ENCODE data around the gene FHOD3.

Gene FHOD3

GRCh38 chr18:36590621-36591580 is 293.4 kb downstream of the FHOD3 start:
- no peak for DNase-seq (ENCODE audit: low read depth, low spot score)

GRCh38 chr18:36592282-36592681 is 294.8 kb downstream of the FHOD3 start:
- DNase-seq (ENCODE audit: low read depth, low spot score), result no peak

- DNase-seq (ENCODE audit: low read depth, low spot score), result no peak
These were observed 295.5 kb downstream of the FHOD3 start for GRCh38 chr18:36593001-36593400.

DNA sequence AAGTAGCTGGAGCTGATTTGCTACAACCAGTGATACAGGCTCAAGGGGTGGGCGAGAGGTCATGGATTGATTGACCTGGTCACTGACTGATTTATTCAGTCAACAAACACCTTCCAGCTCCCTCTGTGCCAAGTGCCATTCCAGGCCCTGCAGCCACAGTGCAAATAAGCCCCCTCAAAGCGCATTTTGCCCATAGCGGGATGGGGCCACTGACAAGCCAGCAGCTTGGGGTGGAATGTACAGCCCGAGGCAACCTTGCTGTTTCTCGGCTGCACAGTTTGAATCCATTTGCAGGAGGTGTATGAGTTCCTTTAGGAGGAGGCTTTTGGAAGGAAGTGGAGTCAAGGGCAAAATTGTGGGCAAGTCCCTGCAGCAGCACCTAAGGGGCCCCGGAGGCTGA is 296.1 kb downstream of the FHOD3 start:
- no peak for DNase-seq (ENCODE audit: low read depth, low spot score)

GRCh38 chr18:36594621-36595020 is 297.1 kb downstream of the FHOD3 start:
- no peak for DNase-seq (ENCODE audit: low read depth, low spot score)

DNA sequence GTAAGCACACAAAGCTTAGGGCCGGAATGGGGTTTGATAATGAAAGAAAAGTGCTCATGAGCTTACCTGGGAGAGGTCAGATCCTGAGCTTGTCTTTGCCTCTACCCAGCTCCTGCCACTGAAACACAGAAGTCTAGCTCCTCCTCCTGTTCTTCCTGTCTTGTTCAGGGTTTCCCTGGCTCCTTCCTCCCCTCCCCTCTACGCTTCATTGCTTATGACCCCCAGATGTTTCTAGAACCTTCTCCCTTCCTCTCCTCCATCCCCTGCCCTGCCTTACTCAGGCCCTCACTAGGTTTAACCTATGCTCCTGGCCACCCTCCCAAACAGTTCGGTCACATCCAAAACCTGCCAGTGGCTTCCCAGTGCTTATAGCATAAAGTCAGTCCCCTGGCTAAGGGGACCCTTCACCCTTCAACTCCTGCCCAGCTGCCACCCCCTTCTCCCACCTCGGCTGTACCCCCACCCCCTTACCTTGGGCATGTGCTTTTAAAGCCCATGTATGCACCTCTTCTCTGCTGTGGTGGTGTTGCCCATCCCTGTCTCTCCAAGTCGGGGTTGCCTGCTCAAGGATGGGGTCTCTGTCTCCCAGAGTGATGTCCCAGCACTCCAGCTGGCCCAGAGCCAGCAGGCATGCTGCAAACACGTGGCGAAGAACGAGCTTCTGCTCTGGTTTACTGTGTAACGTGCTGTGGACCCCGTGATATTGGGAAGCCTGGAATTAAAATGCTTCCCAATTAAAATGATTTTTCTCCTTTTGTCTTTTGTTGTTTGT is 297.7 kb downstream of the FHOD3 start:
- DNase-seq (ENCODE audit: low read depth, low spot score), result no peak

DNA sequence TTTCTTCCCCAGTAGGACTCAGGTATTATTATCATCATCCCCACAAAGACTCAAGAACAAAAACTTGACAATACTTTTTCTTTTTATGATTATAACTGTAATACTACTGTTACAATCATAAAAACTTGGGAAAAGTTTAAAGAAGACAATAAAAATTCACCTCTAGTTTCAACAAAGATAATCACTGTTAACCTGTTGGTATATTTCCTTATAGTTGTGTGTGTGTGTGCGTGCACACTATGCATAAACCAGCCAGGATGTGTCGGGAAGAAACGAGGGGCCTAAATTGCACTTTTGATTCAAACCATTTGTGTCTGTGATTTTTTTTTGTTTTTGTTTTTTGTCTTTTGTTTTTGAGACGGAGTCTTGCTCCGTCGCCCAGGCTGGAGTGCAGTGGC is 298.3 kb downstream of the FHOD3 start:
- DNase-seq (ENCODE audit: low read depth, low spot score), result no peak

DNA sequence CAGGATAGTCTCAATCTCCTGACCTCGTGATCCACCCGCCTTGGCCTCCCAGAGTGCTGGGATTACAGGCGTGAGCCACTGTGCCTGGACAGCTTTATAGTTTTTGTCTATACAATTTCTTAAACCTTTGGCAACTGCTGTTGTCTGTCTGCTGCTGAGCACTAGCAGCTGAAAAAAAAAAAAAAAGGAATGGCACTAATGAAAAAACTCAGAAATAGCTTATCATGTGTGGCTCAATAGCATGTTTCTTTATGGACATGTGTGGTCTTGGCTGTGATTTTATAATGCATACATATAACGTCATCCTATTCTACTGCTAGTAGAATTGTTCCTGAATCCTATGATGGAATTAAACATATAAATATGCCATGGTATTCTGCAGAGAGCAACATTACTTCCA is 300.1 kb downstream of the FHOD3 start:
- no peak for DNase-seq (ENCODE audit: low read depth, low spot score)

DNA sequence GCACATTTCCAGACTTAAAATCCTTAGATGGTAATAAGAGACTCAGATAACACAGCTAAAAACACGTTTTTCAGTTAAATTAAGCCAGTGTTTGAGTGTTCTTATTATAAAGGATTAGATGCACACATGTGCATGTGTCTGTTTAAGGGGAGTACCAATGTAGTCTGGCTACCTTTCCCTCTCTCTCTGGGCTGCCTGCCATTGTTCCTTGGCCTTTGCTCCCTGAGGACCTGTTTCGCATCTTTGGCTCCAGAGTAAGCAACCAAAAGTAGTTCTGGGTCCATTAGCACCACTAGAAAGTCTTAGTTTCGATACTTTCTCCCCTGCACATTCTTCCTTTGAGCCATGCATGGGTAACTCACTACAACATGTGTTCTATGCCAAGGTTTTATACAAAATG is 303.0 kb downstream of the FHOD3 start:
- no peak for DNase-seq (ENCODE audit: low read depth, low spot score)

DNA sequence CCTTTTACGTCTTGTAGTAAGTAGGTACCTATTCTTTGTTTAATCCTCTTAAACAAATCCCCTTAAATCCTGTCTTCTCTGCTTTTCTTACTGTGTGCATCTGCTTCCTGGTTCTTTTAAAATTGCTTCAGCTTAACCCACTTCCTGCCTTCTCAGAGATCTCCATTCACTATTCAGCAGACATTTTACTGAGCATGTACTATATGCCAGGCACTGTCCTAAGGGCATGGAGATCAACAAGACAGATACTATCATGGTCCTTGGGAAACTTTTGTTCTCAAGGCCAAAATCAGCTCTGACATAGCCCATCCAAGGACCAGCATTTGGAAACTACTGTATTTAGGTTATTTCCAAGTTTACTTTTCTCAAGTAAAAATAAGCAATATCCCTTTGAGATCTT is 303.8 kb downstream of the FHOD3 start:
- DNase-seq (ENCODE audit: low read depth, low spot score), result no peak

DNA sequence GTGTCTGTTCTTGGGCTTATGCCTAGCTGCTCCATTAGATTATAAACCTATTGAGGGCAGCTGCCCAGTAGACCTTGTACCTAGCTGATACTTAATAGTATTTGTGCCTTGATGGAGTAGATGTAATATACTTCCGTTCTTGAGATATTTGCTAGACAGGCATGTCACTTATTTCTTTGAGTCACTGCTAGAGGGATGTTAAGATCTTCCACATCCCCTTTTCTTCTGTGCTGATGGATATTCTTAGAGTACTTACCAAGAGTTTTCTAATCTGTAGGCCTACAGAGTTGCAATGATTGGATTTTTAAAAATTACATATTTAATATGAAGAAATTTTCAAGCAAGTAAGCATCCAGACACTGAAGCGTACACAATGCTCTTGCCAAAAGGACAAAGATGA is 304.6 kb downstream of the FHOD3 start:
- DNase-seq (ENCODE audit: low read depth, low spot score), result no peak

GRCh38 chr18:36602620-36603019 is 305.1 kb downstream of the FHOD3 start:
- DNase-seq (ENCODE audit: low read depth, low spot score), result no peak

DNA sequence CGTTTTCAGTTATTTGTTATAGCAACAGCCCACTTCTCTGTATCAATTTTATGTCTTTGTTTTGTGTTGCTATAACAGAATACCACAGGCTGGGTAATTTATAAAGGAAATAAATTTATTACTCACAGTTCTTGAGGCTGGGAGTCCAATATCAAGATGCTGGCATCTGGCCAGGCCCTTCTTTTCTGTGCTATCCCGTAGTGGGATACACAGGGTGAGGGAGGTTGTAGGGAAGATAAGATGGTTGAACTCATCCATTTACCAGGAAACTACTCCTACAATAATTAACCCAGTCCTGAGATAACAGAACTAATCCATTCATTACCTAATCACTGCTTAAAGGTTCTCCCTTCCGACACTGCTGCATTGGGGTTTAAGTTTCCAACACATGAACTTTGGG is 310.6 kb downstream of the FHOD3 start:
- no peak for DNase-seq (ENCODE audit: low read depth, low spot score)

DNA sequence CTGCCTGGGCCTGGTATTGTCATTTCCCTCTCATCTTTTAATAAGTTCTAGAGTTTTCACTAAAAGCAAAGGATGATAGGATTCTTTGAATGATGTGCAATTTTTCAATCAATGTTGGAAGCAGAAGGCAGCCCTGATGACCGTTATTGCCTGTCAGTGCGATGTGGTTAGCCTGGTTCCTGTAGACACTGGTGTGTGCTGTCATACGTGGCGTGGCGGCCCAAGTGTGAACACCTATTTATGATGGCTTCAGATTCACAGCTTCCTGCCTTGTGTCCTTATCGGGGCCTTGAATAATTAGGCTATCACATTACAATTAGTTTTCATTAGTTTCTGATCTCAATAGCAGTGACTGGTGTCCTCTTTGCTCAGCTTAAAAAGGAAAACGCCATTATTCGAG is 312.7 kb downstream of the FHOD3 start:
- DNase-seq (ENCODE audit: low read depth, low spot score), result no peak

GRCh38 chr18:36610661-36611060 is 313.1 kb downstream of the FHOD3 start:
- DNase-seq (ENCODE audit: low read depth, low spot score), result no peak

DNA sequence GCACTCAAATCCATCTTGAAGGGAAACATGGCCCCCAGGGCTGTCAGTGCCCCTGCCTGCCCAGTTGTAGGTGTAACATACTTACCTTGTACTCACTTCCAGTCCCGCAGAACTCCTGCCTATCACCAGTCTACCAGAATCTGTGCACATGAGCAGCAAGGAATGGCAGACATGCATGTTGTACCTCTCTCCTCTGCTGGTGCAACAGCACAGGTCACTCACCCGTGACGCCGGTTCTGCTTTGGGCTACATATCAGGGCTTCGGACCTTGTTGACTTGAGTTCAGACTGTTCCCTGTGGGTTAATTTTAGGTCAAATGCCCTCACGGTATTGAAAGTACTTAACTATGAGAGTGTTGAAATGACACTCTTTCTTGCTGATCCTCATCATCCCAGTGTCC is 315.6 kb downstream of the FHOD3 start:
- no peak for DNase-seq (ENCODE audit: low read depth, low spot score)

GRCh38 chr18:36613810-36614209 is 316.3 kb downstream of the FHOD3 start:
- DNase-seq (ENCODE audit: low read depth, low spot score), result no peak

DNA sequence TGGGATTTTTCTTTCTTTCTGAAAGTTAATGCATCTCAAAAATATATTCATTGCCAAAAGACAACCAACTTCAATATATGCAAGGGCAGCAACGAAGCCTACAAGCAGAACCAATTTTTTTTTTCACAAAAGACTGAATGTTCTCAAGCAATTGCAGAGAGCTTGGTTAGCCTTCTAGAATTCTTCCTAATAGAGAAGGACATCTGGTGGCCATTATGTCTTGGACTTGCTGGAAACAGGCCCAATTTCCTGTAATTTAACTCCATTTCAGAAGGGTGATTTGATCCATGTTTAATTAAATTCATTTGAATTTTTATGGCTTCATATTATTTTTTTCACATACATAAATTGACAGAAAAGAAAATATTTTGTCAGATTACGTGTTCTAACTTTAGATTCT is 323.3 kb downstream of the FHOD3 start:
- no peak for DNase-seq (ENCODE audit: low read depth, low spot score)

DNA sequence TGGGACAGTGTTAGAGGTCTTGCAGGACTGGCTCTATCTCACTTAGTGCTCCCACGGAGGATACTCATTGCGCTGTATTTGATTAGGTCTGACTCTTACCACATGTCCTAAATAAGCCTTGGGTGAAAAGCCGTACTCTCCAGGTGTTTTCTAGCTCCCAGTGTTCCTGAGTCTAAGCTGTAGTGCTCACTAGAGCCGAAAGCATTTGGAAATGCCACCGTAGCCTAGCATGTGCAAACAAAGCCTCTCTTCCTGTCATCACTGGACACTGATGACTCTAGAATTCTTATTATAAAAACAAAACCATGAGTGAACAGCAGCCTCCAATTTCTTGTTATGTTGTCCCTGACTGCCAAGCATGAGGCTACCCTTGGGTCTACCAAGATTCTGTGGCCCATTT is 325.1 kb downstream of the FHOD3 start:
- DNase-seq (ENCODE audit: low read depth, low spot score), result no peak

DNA sequence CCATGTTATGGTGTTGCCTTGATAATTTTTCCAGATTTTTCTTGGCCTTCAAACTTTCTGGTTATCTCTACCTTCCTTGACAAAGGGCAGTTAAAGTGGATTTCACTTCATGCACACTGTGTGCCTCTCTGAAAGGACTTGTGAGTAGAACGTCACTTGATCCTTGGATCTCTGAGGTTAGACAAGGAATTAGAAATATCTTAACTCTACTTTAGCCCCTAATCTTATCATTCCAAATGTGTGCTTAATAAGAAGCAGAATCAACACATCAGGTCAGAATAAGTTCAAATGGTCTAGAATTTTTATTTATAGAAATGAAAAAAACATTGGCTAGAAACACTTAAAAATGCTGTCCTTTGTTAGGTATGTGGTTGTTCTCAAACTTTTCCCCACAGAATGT is 325.6 kb downstream of the FHOD3 start:
- no peak for DNase-seq (ENCODE audit: low read depth, low spot score)

GRCh38 chr18:36623681-36624190 is 326.2 kb downstream of the FHOD3 start:
- DNase-seq (ENCODE audit: low read depth, low spot score), result no peak

DNA sequence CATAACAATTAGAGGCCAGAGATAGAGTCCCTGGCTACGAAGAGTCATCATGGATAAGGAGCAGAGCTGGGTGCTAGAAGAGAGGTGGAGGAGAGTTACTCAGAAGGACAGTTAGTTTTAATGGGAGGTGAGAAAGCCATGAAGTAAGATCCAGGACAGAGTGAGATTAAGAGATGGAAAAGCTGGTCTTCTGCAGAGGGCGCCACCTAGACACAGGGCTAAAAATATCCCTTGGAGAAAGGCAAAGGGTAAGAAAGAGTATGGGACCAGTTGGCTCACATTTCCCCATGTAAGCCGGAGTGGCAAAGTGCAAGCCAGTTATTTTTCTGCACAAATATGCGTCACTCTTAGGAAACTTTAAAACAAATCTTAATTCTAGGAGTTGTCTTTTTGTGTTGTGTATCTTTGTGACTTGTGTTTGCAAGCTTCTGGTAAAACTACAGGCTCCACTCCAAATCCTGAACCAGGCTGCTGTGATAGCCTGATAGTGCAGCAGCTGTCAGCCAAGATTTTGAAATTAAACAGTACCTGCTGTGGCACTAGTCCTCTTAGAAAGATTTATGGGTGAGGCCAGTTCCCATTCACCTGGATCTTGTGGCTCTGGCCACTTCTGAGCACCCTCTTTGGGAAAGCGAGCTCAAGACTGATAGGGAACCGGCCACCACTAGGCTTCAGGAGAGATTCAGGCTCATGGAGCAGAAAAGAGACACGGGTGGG is 327.1 kb downstream of the FHOD3 start:
- no peak for DNase-seq (ENCODE audit: low read depth, low spot score)
